Panc1 (cell line): ENCODE data around the gene HADHA. TPM values are rescaled to one million over a fixed set of nuclear protein-coding genes. Genes with fewer than 3 reads are reported as not detected.

Experiments used
- ATAC-seq: fragments of 200-7000 bp; cut with Tn5 transposase; 2 replicates; pipeline ENCODE4 v1.9.1; 2020; ENCODE audit warnings: mild to moderate bottlenecking, moderate library complexity
- BruUV-seq: library from RNA; stranded (reverse); fragments of 400-500 nt; replicated peaks from 2 replicates; lab custom pipeline; 2021; lab: Mats Ljungman, UMichigan
- CTCF ChIA-PET: fragments of 300-600 bp; sonication (Branson Sonifier 250); formaldehyde crosslinking; loops from one replicate; lab custom pipeline; 2022; ENCODE audit warnings: antibody characterized with exemption; lab: Charles Lee
- POLR2A ChIA-PET: fragments of 300-600 bp; sonication (Branson Sonifier 250); formaldehyde crosslinking; loops from one replicate; lab custom pipeline; 2022; ENCODE audit warnings: antibody characterized with exemption; lab: Charles Lee
- DNase-seq: peaks from one replicate; pipeline ENCODE4 v3.0.0-alpha.2; 2010; ENCODE audit warnings: low read depth, low spot score
- H3K27ac ChIP-seq: 2 replicates; pipeline ENCODE4 v1.5.1; 2011; ENCODE audit warnings: mild to moderate bottlenecking, low read length, inconsistent platforms
- H3K27me3 ChIP-seq: fragments of 200-500 bp; sonication (Bioruptor generic); 2 replicates; pipeline ENCODE4 v1.6.0; 2014; ENCODE audit warnings: low read length, inconsistent platforms; ENCODE audit not compliant: control insufficient read depth, insufficient read depth
- H3K36me3 ChIP-seq: fragments of 200-500 bp; sonication (Bioruptor generic); 2 replicates; pipeline ENCODE4 v1.5.1; 2014; ENCODE audit warnings: inconsistent platforms, mild to moderate bottlenecking, low read length, moderate library complexity; ENCODE audit not compliant: control insufficient read depth, insufficient read depth
- H3K4me1 ChIP-seq: 2 replicates; pipeline ENCODE4 v1.5.1; 2011; ENCODE audit warnings: inconsistent platforms, mild to moderate bottlenecking, low read length, moderate library complexity; ENCODE audit not compliant: control insufficient read depth, insufficient read depth
- H3K4me3 ChIP-seq, 2 experiments: 2 replicates each; pipeline ENCODE4 v1.5.1; 2011 to 2012; ENCODE audit warnings: low read depth in 2 of 2, low read length in 2 of 2, mild to moderate bottlenecking in 2 of 2, inconsistent platforms in 1 of 2, moderate library complexity in 1 of 2
- H3K9me3 ChIP-seq: fragments of 200-500 bp; sonication (Bioruptor generic); 2 replicates; pipeline ENCODE4 v1.5.1; 2014; ENCODE audit warnings: low read depth, mild to moderate bottlenecking, inconsistent platforms, low read length, moderate library complexity; ENCODE audit not compliant: control insufficient read depth, insufficient read depth
- CTCF ChIP-seq: fragments of 450-650 bp; IDR thresholded peaks from 2 replicates; pipeline ENCODE4 v1.5.1; 2017; ENCODE audit warnings: mild to moderate bottlenecking
- POLR2AphosphoS5 ChIP-seq: IDR thresholded peaks from 2 replicates; pipeline ENCODE4 v1.6.1; 2012; ENCODE audit warnings: mild to moderate bottlenecking, low read depth, low read length, moderate library complexity
- REST ChIP-seq, 2 experiments: IDR thresholded peaks; 2 replicates each; pipeline ENCODE4 v1.6.1; 2011 to 2012; ENCODE audit warnings: low read depth in 2 of 2, control low read depth in 1 of 2, low read length in 1 of 2, mild to moderate bottlenecking in 1 of 2, moderate library complexity in 1 of 2; ENCODE audit not compliant: insufficient read depth in 1 of 2
- SIN3A ChIP-seq: IDR thresholded peaks from 2 replicates; pipeline ENCODE4 v1.6.1; 2012; ENCODE audit warnings: low read depth, mild to moderate bottlenecking, low read length, moderate library complexity, borderline replicate concordance; ENCODE audit not compliant: insufficient read depth
- TCF7L2 ChIP-seq: IDR thresholded peaks from 2 replicates; pipeline ENCODE4 v1.6.1; 2011; ENCODE audit warnings: mild to moderate bottlenecking, low read depth, low read length, inconsistent platforms
- in situ Hi-C: cut with HindIII; loops from 2 replicates; pipeline ENCODE4 v1.10.0; 2016; ENCODE audit warnings: low sequenced_read_pairs, low pct_unique_long_range_greater_than_20kb
- intact Hi-C: fragments of 100-400 bp; cut with micrococcal nuclease; formaldehyde crosslinking; loops from one replicate; pipeline ENCODE4 v1.10.0; 2022; ENCODE audit not compliant: unreplicated experiment
- total RNA-seq: library from RNA; stranded (reverse); gene quantifications from one replicate; pipeline ENCODE4 v1.2.1, GENCODE V29; 2021; ENCODE audit not compliant: unreplicated experiment

Gene HADHA
- total RNA-seq, 1 experiment from 2014 or later = 148 TPM

GRCh38 chr2:26215833-26216232 lies 28.6 kb downstream of the HADHA start:
- in situ Hi-C loops (no loop called here), intact Hi-C loops (no loop called here)
- ATAC-seq (no peak), DNase-seq (no peak)
- H3K9me3 ChIP-seq = no peaks in the 10 kb centered on the region
- no peak for TF ChIP-seq CTCF
- TF ChIP-seq SIN3A = no peak
- TF ChIP-seq TCF7L2 = no peak
- no peak for TF ChIP-seq POLR2AphosphoS5
- no peak for TF ChIP-seq REST (IDR thresholded peaks at IDR 0.05; ENCODE audit: insufficient read depth in 1 of 2, low read depth in 2 of 2, low read length in 1 of 2)
- POLR2A ChIA-PET = no interaction called here
- no peak overlapping the region for H3K4me3 ChIP-seq
- peaks cover 34% of the 10 kb centered on the region for H3K36me3 ChIP-seq
- no TSS peak for BruUV-seq
- no peak overlapping the region for H3K27ac ChIP-seq
- no peaks in the 10 kb centered on the region for H3K4me1 ChIP-seq
- CTCF ChIA-PET = no interaction called here
- H3K27me3 ChIP-seq = no peaks in the 10 kb centered on the region

GRCh38 chr2:26214759-26215158 lies 29.7 kb downstream of the HADHA start:
- no peaks in the 10 kb centered on the region for H3K4me1 ChIP-seq
- TF ChIP-seq CTCF (no peak), TCF7L2 (no peak), REST (IDR thresholded peaks at IDR 0.05; ENCODE audit: insufficient read depth in 1 of 2, low read depth in 2 of 2, low read length in 1 of 2) (no peak), POLR2AphosphoS5 (no peak), SIN3A (no peak)
- CTCF ChIA-PET = interaction anchor here (0.5 kb wide), 1 partner anchor 220 kb away, joined by 4 read pairs; no protein-coding TSS in a partner anchor
- POLR2A ChIA-PET = no interaction called here
- peaks cover 36% of the 10 kb centered on the region for H3K36me3 ChIP-seq
- in situ Hi-C loops (no loop called here), intact Hi-C loops (no loop called here)
- no peak for DNase-seq
- BruUV-seq = no TSS peak
- no peak overlapping the region for H3K4me3 ChIP-seq
- H3K27me3 ChIP-seq = no peaks in the 10 kb centered on the region
- no peak overlapping the region for H3K27ac ChIP-seq
- no peaks in the 10 kb centered on the region for H3K9me3 ChIP-seq
- ATAC-seq = no peak
